H1 (cell line): ENCODE data around the gene ANP32A. TPM values are rescaled to one million over a fixed set of nuclear protein-coding genes. Genes with fewer than 3 reads are reported as not detected.

Experiments used
- CTCF ChIA-PET: fragments of 300-600 bp; sonication (Branson Sonifier 250); formaldehyde crosslinking; loops from one replicate; lab custom pipeline; 2021; ENCODE audit not compliant: partially characterized antibody; lab: Charles Lee
- POLR2A ChIA-PET: fragments of 300-600 bp; sonication (Branson Sonifier 250); formaldehyde crosslinking; loops from one replicate; lab custom pipeline; 2021; ENCODE audit warnings: inconsistent platforms; ENCODE audit not compliant: partially characterized antibody; lab: Charles Lee
- DNase-seq, 2 experiments: peaks; one replicate each; pipeline versions ENCODE4 v3.0.0 to v3.0.0-alpha.2; 2010 to 2022; ENCODE audit warnings: low spot score in 2 of 2, low read depth in 1 of 2, mixed read lengths in 1 of 2
- FAIRE-seq: peaks from 2 replicates; lab custom pipeline; 2011; peaks lifted over from hg19 to GRCh38; lab: Jason Lieb, UNC
- H2AFZ ChIP-seq: 2 replicates; pipeline ENCODE4 v1.8.1; 2012; ENCODE audit warnings: low read length, inconsistent platforms
- H2AK5ac ChIP-seq: 2 replicates; pipeline ENCODE4 v1.6.1; 2013; ENCODE audit warnings: low read depth, low read length
- H2BK120ac ChIP-seq: replicated peaks from 2 replicates; pipeline ENCODE3; 2013; ENCODE audit warnings: low read depth, low read length, inconsistent platforms
- H2BK12ac ChIP-seq: 2 replicates; pipeline ENCODE4 v1.6.1; 2013; ENCODE audit warnings: low read depth, low read length
- H2BK15ac ChIP-seq: 2 replicates; pipeline ENCODE4 v1.6.1; 2013; ENCODE audit warnings: low read length
- H2BK20ac ChIP-seq: 2 replicates; pipeline ENCODE4 v1.6.1; 2013; ENCODE audit warnings: low read length
- H2BK5ac ChIP-seq: 2 replicates; pipeline ENCODE4 v1.6.1; 2013; ENCODE audit warnings: low read depth, low read length
- H3K14ac ChIP-seq: 2 replicates; pipeline ENCODE4 v1.6.1; 2013; ENCODE audit warnings: inconsistent platforms; ENCODE audit not compliant: insufficient read length
- H3K18ac ChIP-seq: 2 replicates; pipeline ENCODE4 v1.6.1; 2013; ENCODE audit warnings: low read length; ENCODE audit errors: extremely low read depth
- H3K23ac ChIP-seq: 2 replicates; pipeline ENCODE4 v1.6.1; 2013; ENCODE audit warnings: inconsistent platforms; ENCODE audit not compliant: insufficient read length
- H3K23me2 ChIP-seq: 2 replicates; pipeline ENCODE4 v1.6.1; 2013; ENCODE audit warnings: low read depth, low read length
- H3K27ac ChIP-seq: 2 replicates; pipeline ENCODE4 v1.6.1; 2011; ENCODE audit warnings: low read depth, low read length, inconsistent platforms
- H3K27me3 ChIP-seq, 4 experiments: replicated peaks in 1 of 4; 1 replicate in 1 of 4; 2 replicates in 3 of 4; pipeline versions ENCODE4 v1.6.1 to v1.8.1; 2011 to 2013; ENCODE audit warnings: low read length in 3 of 4, mild to moderate bottlenecking in 3 of 4, inconsistent platforms in 2 of 4, mixed read lengths in 2 of 4, moderate library complexity in 1 of 4; ENCODE audit not compliant: control insufficient read depth in 3 of 4, insufficient read depth in 3 of 4; ENCODE audit errors: extremely low read depth in 1 of 4
- H3K36me3 ChIP-seq, 4 experiments: 2 replicates each; pipeline versions ENCODE4 v1.6.1 to v1.8.1; 2011 to 2013; ENCODE audit warnings: mild to moderate bottlenecking in 4 of 4, low read length in 3 of 4, moderate library complexity in 2 of 4, control low read depth in 1 of 4, inconsistent platforms in 1 of 4; ENCODE audit not compliant: insufficient read depth in 4 of 4, control insufficient read depth in 2 of 4
- H3K4ac ChIP-seq: replicated peaks from 2 replicates; pipeline ENCODE3; 2013; ENCODE audit warnings: low read length, low read depth, mixed read lengths, inconsistent platforms; ENCODE audit not compliant: insufficient read length
- H3K4me1 ChIP-seq, 4 experiments: replicated peaks in 1 of 4; 1 replicate in 1 of 4; 2 replicates in 3 of 4; pipeline versions ENCODE4 v1.6.1 to v1.8.1; 2011 to 2013; ENCODE audit warnings: low read length in 3 of 4, inconsistent platforms in 2 of 4, mixed read lengths in 1 of 4; ENCODE audit not compliant: insufficient read depth in 4 of 4, control insufficient read depth in 3 of 4
- H3K4me2 ChIP-seq, 2 experiments: 2 replicates each; pipeline versions ENCODE4 v1.6.1 to v1.8.1; 2011 to 2013; ENCODE audit warnings: low read depth in 2 of 2, low read length in 2 of 2, control low read depth in 1 of 2, inconsistent platforms in 1 of 2, mild to moderate bottlenecking in 1 of 2; ENCODE audit not compliant: insufficient read depth in 1 of 2
- H3K4me3 ChIP-seq, 4 experiments: fragments of 200-600, 300-600 bp in 1 of 4; sonication (generic), shearing (Covaris generic), sonication (Bioruptor Twin) in 1 of 4; 2 replicates each; pipeline versions ENCODE4 v1.5.1 to v1.8.1; 2011 to 2016; ENCODE audit warnings: low read length in 4 of 4, low read depth in 3 of 4, control low read depth in 2 of 4, inconsistent platforms in 2 of 4, mild to moderate bottlenecking in 2 of 4, mixed read lengths in 1 of 4, moderate library complexity in 1 of 4; ENCODE audit not compliant: insufficient read depth in 2 of 4; ENCODE audit errors: extremely low read depth in 1 of 4
- H3K56ac ChIP-seq: replicated peaks from 2 replicates; pipeline ENCODE3; 2013; ENCODE audit warnings: low read depth, mild to moderate bottlenecking, mixed read lengths, low read length, inconsistent platforms; ENCODE audit not compliant: insufficient read length
- H3K79me1 ChIP-seq: 2 replicates; pipeline ENCODE4 v1.6.1; 2013; ENCODE audit warnings: low read depth, low read length, control low read depth
- H3K79me2 ChIP-seq, 2 experiments: 2 replicates each; pipeline versions ENCODE4 v1.6.1 to v1.8.1; 2012 to 2013; ENCODE audit warnings: low read length in 2 of 2, mild to moderate bottlenecking in 2 of 2, inconsistent platforms in 1 of 2; ENCODE audit not compliant: insufficient read depth in 2 of 2, control insufficient read depth in 1 of 2
- H3K9ac ChIP-seq, 4 experiments: replicated peaks in 1 of 4; 1 replicate in 1 of 4; 2 replicates in 3 of 4; pipeline versions ENCODE4 v1.6.1 to v1.8.1; 2011 to 2013; ENCODE audit warnings: low read depth in 3 of 4, low read length in 3 of 4, control low read depth in 2 of 4, mild to moderate bottlenecking in 2 of 4, moderate library complexity in 2 of 4, inconsistent platforms in 1 of 4; ENCODE audit errors: extremely low read depth in 1 of 4
- H3K9me3 ChIP-seq, 2 experiments: 2 replicates each; pipeline versions ENCODE4 v1.6.1 to v1.8.1; 2012 to 2013; ENCODE audit warnings: mild to moderate bottlenecking in 2 of 2, moderate library complexity in 2 of 2, control low read depth in 1 of 2, inconsistent platforms in 1 of 2, low read depth in 1 of 2, low read length in 1 of 2, mixed read lengths in 1 of 2; ENCODE audit not compliant: insufficient read depth in 2 of 2
- H4K20me1 ChIP-seq, 2 experiments: replicated peaks in 1 of 2; 2 replicates each; pipeline versions ENCODE3 to v1.8.1; 2011 to 2013; ENCODE audit warnings: inconsistent platforms in 2 of 2, low read length in 2 of 2, mild to moderate bottlenecking in 1 of 2; ENCODE audit not compliant: insufficient read depth in 2 of 2, control insufficient read depth in 1 of 2
- H4K5ac ChIP-seq: 2 replicates; pipeline ENCODE4 v1.6.1; 2013; ENCODE audit warnings: low read length, low read depth, mixed read lengths, inconsistent platforms; ENCODE audit not compliant: insufficient read length
- H4K8ac ChIP-seq: 2 replicates; pipeline ENCODE4 v1.8.0; 2013; ENCODE audit warnings: mild to moderate bottlenecking, moderate library complexity, low read length, inconsistent platforms; ENCODE audit not compliant: insufficient read depth; ENCODE audit errors: extremely low read depth
- H4K91ac ChIP-seq: replicated peaks from 2 replicates; pipeline ENCODE3; 2013; ENCODE audit warnings: low read length, mixed read lengths, inconsistent platforms; ENCODE audit not compliant: insufficient read length
- HDAC6 ChIP-seq: IDR thresholded peaks from one replicate; pipeline ENCODE4 v1.7.1; 2012; ENCODE audit warnings: low read depth, mild to moderate bottlenecking, inconsistent platforms, low read length, moderate library complexity
- POLR2AphosphoS5 ChIP-seq: IDR thresholded peaks from 2 replicates; pipeline ENCODE4 v1.6.1; 2011; ENCODE audit warnings: low read depth, low read length
- RBBP5 ChIP-seq: IDR thresholded peaks from 2 replicates; pipeline ENCODE4 v1.7.1; 2012; ENCODE audit warnings: low read depth, mild to moderate bottlenecking, inconsistent platforms, low read length, moderate library complexity, borderline replicate concordance
- SIRT6 ChIP-seq: IDR thresholded peaks from one replicate; pipeline ENCODE4 v1.7.1; 2012; ENCODE audit warnings: low read length, inconsistent platforms
- SP4 ChIP-seq: IDR thresholded peaks from 2 replicates; pipeline ENCODE4 v1.6.1; 2012; ENCODE audit warnings: low read length, inconsistent platforms
- TCF12 ChIP-seq: IDR thresholded peaks from 2 replicates; pipeline ENCODE4 v1.6.1; 2011; ENCODE audit warnings: low read depth, mild to moderate bottlenecking, low read length
- WGBS, 2 experiments: shearing (Covaris generic) in 1 of 2; methylation state at CpG; one replicate each; pipeline versions ENCODE4 v1.1.6 to v1.1.7; 2013 to 2015; ENCODE audit warnings: low lambda C conversion rate in 2 of 2, mixed read lengths in 2 of 2, inconsistent platforms in 1 of 2, low coverage in 1 of 2, missing lambda C conversion rate in 1 of 2; ENCODE audit not compliant: insufficient replicate concordance in 2 of 2, insufficient coverage in 1 of 2, insufficient read length in 1 of 2; ENCODE audit errors: extremely low coverage in 1 of 2, missing lambda C conversion rate in 1 of 2; 5-methylcytosine and 5-hydroxymethylcytosine counted together
- polyA plus RNA-seq, 7 experiments: library from polyadenylated mRNA; depleted of rRNA in 3 of 7; stranded (reverse) in 5 of 7; unstranded in 2 of 7; fragments of >200 nt in 5 of 7; fragments of 200-250 nt in 2 of 7; gene quantifications; 1 replicate in 5 of 7; 2 replicates in 1 of 7; 4 replicates in 1 of 7; pipeline versions ENCODE4 v1.2.1 to v1.2.3, GENCODE V29; 2011 to 2013; ENCODE audit warnings: missing spikeins in 2 of 7, mixed read lengths in 2 of 7
- total RNA-seq: library from RNA; stranded (reverse); fragmentation: NEBNext Ultra II Directional; extraction: Animal tissue kit (Norgen Biotek cat#: 25700); gene quantifications from 2 replicates; pipeline ENCODE4 v1.2.1, GENCODE V29; 2021

ANP32A gene
- total and polyA plus RNA-seq, 2 of the 8 experiments (the other 6 are each of a cell fraction or from before 2014, with no cell fraction given): 70.8 to 295 TPM

- H3K14ac ChIP-seq: no peak overlapping the region
- no peak overlapping the region for H2BK15ac ChIP-seq
- H2AFZ ChIP-seq: no peak overlapping the region
- H3K27me3 ChIP-seq: peaks cover 0 to 7% (median 1%) of the 10 kb centered on the region in 4 experiments; a peak in 4 of 7 replicates
- H3K4me2 ChIP-seq: no peak overlapping the region; a peak in 1 of 4 replicates
- H3K9me3 ChIP-seq: no peaks in the 10 kb centered on the region
- no peak overlapping the region for H2AK5ac ChIP-seq
- ChIA-PET CTCF (interaction anchor here (1.2 kb wide), 1 partner anchor 34 kb away, joined by 3 read pairs; no protein-coding TSS in a partner anchor), POLR2A (interaction anchor here (1.4 kb wide), 1 partner anchor 47 kb away, joined by 4 read pairs; no protein-coding TSS in a partner anchor)
- H3K4ac ChIP-seq: no peak overlapping the region
- no peak overlapping the region for H3K4me3 ChIP-seq
- H3K23ac ChIP-seq: no peak overlapping the region
- no peak overlapping the region for H4K5ac ChIP-seq
- no peak overlapping the region for H4K91ac ChIP-seq
- no peaks in the 10 kb centered on the region for H3K36me3 ChIP-seq
- no peak overlapping the region for H3K18ac ChIP-seq
- WGBS, 2 experiments: 69% methylated on average over 1 of the region's 1 CpG; no CpG with 5 or more reads in 1 of the 2 experiments
- H3K79me2 ChIP-seq: no peaks in the 10 kb centered on the region
- TF ChIP-seq SIRT6 (no peak), POLR2AphosphoS5 (no peak), SP4 (no peak), TCF12 (no peak), HDAC6 (no peak), RBBP5 (no peak)
- FAIRE-seq (no peak), DNase-seq (no peak)
- no peak overlapping the region for H2BK20ac ChIP-seq
- no peak overlapping the region for H2BK5ac ChIP-seq
- H3K79me1 ChIP-seq: no peaks in the 10 kb centered on the region
- no peak overlapping the region for H3K9ac ChIP-seq
- H3K27ac ChIP-seq: no peak overlapping the region
- H3K4me1 ChIP-seq: no peaks in the 10 kb centered on the region; a peak in 1 of 7 replicates
- H2BK120ac ChIP-seq: no peak overlapping the region
- no peak overlapping the region for H2BK12ac ChIP-seq
- no peaks in the 10 kb centered on the region for H4K20me1 ChIP-seq
- H3K56ac ChIP-seq: no peak overlapping the region
- no peak overlapping the region for H4K8ac ChIP-seq
- H3K23me2 ChIP-seq: peaks cover 4% of the 10 kb centered on the region; the same call in 1 of the 2 replicates
These were observed 22.3 kb upstream of the ANP32A start for GRCh38 chr15:68842958-68843357.
